ENCODE data around the gene TSR1.
A peak's percentile ranks its signal among the peaks of the same experiment; 100 is the strongest.
"Not testable (repeated sequence)": the region's sequence is repeated elsewhere in the genome, so short reads cannot be mapped to it uniquely, and the experiment has no call there.

Gene TSR1

GRCh38 chr17:2335726-2336214 is 487 bp downstream of the TSR1 start:
- DNase-seq: no peak

- no peak for DNase-seq
Observed at GRCh38 chr17:2331303-2331702, 5.0 kb downstream of the TSR1 start.

- no peak for DNase-seq
Observed at GRCh38 chr17:2323629-2324314, 12.5 kb downstream of the TSR1 start.

DNA sequence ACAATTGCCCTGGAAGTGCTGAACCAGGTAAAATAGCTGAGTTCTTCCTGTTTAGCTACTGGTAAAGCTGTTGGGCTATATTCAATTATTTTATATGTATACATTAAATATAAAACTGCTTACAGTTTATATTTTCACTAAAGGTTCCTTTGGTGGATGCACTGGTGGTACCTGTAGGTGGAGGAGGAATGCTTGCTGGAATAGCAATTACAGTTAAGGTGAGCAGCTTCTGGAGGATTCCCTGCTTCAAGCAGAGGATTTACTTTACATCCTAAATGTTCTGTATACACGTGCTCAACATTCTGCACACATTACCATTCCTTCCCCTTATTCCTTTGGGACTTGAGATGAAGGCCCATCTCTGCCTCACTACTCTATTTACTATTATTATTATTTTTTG is 14.9 kb downstream of the TSR1 start:
- DNase-seq: no peak

- no peak for DNase-seq
Observed at GRCh38 chr17:2319051-2319450, 17.2 kb downstream of the TSR1 start.

GRCh38 chr17:2317796-2318195 is 18.5 kb downstream of the TSR1 start:
- DNase-seq: no peak

- not testable (repeated sequence) for DNase-seq
Observed at GRCh38 chr17:2316916-2317205, 19.4 kb downstream of the TSR1 start.

DNA sequence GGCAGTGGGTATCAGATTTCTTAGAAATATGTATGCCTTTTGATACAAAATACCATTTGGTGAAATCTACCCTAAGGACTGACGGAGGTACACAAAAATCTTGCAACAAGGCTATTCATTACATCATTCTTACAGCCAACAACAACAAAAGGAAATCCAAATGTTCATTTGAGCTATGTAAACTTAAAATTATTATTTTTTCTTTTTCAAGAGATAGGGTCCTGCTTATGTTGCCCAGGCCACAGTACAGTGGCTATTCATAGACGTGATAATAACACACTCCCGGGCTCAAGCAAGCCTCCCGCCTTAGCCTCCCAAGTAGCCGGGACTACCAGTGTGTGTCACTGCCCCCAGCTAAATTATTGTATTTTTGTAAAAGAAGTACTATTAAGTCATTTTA is 23.5 kb downstream of the TSR1 start:
- no peak for DNase-seq

- DNase-seq: no peak
Observed at GRCh38 chr17:2309338-2310154, 26.7 kb downstream of the TSR1 start.

DNA sequence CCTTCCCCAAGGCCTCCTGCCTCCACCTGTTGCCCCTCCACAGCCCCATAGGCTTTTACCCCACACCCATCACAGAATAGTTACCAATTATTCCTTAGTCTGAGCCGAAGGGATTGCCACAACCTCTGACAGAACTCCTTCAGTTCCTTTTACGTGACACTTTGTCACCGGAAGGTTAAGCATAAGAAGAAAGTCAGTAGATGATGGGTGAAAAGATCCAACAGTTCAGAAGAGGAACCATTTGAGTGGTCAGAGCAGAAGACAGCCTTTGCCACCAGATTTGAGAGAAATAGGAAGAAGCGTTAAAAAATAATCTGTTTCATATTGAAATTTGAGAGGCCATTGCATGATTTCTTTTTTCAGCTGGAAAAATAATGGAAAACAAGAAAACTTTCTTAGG is 31.3 kb downstream of the TSR1 start:
- no peak for DNase-seq

DNA sequence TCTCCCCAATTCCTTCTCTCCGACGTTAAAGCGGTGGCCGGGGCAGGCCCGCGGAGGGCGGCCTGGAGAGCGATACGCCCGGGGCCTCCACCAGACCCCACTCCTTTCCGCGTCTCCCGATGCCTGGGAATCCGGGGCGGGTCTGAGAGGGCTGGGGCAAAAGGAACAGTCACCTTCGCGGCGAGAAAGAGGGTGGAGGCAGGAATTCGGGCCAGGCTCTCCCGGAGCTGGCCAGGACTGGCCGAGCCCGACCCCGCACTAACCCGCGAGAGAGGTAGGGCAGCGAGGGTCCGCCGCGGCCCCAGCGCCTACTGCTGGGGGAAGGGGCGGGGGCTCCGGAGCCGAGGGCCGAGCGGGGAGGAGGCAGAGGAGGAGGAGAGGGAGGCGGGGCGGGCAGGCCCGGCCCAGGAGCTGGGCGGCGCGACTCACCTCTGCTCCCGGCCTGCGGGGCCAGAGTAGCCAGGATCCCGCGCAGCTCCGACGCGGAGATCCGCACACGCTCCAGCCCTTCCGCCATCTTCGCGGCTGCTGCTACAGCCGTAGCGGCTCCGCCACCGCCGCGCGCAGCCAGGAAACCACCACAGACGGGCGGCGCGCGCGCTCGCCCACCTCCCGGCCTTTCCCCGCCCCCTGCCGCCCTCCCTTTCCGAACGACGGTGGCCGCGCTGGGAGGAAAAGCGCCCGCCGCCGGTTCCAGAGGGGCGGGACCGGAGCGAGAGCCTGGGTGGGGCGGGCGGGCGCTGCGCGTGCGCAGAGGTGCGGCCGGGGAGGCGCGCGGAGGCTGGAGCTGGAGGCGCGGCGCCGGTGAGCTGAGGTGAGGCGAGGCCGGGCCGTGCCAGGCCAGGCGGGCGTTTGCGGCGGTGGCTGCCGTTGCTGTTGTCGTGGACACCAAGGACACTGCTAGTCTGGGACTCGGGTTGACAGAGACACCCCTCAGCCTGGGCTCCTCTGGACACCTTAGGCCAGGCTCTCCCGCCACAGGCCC is 32.8 kb downstream of the TSR1 start, which contains the start of the genes SMG6 and SRR:
Gene SMG6, minus strand, starts transcription at position 582 of the 985 bp plus-strand sequence. Its CDS starts 65 bp downstream, at position 517.
Gene SRR, plus strand, starts transcription at position 747 of the 985 bp plus-strand sequence. CDS start 11,611 bp downstream, outside the sequence.
- peak; percentile 72 for DNase-seq

- DNase-seq: no peak
Observed at GRCh38 chr17:2302778-2303203, 33.5 kb downstream of the TSR1 start.

- DNase-seq: no peak
Observed at GRCh38 chr17:2299756-2300155, 36.5 kb downstream of the TSR1 start.

- no peak for DNase-seq
Observed at GRCh38 chr17:2299136-2299535, 37.1 kb downstream of the TSR1 start.

DNA sequence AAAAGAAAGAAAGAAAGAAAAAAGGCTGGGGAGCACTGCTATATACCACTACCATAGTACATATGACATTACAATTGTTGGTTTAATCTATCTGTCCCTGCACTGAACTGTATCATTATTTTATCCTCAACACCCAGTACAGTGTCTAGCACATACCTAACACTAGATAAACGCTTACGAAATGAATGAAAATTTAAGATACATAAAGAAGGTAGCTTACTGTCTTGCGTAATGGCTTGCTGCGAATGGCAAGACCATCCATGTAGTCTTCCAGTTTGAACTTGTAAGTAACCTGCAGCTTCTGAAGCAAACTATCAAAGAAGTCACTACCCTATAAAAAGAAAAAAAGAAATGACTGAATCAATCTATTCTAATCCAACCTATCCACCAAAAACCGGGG is 39.2 kb downstream of the TSR1 start:
- no peak for DNase-seq

GRCh38 chr17:2295575-2295974 is 40.7 kb downstream of the TSR1 start:
- no peak for DNase-seq

DNA sequence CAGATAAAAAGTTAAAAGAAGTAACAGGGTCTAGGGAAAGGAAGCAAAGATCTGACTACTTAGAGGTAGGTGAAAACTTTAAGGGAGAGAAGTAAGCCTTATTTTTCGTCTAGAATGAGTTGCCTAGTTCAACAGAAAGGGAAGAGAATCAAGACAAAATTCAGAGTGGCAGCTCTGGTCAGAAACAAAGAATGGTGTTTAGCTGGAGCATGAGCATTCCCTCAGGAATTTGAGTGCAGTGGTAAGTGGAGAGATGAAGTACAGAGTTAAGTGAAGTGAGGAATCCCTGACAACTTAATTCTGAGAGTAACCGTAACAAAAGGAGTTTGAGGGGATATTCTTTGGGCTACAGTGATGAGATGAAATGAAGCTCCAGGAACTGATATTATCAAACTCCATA is 44.2 kb downstream of the TSR1 start:
- no peak for DNase-seq

DNA sequence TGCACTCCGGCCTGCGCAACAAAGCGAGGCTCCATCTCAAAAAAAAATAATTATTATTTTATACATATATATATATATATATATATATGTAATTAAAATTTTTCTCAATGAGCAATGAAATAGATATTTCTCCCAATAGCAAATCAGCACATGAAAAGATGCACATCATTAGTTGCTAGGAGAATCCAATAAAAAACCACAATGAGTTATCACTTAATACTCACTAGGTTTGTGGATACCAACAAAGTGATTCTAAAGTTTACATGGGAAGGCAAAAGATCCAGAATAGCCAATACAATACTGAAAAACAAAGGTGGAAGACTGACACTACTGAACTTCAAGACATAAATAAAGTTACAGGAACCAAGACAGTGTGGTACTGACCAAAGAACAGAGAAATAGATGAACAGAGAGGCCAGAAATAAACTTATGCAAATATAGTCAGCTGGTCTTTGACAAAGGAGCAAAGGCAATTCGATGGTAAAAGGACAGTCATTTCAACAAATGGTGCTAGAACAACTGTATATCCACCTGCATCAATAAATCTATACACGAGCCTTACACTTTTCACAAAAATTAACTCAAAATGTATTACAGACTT is 46.3 kb downstream of the TSR1 start:
- DNase-seq: no peak

GRCh38 chr17:2283302-2283701 is 53.0 kb downstream of the TSR1 start:
- DNase-seq: no peak

DNA sequence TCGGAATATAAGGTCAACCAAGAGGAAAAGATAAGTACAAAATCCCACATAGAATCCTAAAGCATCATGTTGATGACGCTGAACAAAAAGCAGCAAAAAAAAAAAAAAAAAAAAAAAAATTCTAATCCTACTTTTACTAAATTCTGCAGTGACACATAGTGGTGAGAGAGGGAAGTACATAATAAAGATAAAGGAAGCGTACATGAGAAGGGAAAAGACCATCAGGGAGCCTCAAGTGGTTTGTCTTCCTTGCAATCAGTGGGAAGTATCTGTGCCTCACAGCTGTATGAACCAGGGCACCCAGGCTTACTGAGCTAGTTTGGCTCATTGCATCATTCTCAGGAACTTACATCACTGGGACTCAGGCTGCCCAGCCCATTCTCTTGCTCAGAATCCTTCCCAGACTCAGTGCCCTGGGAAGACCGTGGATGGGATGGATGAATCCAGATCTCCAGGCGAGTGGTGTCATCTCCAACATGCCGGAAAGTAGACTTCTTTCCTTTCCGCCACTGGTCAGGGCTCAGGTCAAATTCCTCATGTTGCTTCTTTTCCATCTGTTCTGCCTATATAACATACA is 53.9 kb downstream of the TSR1 start:
- DNase-seq: peak; percentile 32

- no peak for DNase-seq
Observed at GRCh38 chr17:2279707-2280106, 56.5 kb downstream of the TSR1 start.
